Melanocyte of skin (primary cell): ENCODE results near the gene MUC3A. TPM values are rescaled to one million over a fixed set of nuclear protein-coding genes. Genes with fewer than 3 reads are reported as not detected.

Experiments used
- small RNA-seq, 2 donors: library from RNA; depleted of rRNA; stranded (forward); fragments of <200 nt; gene quantifications; one replicate each; pipeline ENCODE3, GENCODE V24; 2012
- total RNA-seq, 2 donors: library from RNA; depleted of rRNA; stranded (reverse); fragments of >200 nt; gene quantifications; 2 replicates each; pipeline ENCODE4 v1.2.3, GENCODE V29; 2012

MUC3A gene, protein sequence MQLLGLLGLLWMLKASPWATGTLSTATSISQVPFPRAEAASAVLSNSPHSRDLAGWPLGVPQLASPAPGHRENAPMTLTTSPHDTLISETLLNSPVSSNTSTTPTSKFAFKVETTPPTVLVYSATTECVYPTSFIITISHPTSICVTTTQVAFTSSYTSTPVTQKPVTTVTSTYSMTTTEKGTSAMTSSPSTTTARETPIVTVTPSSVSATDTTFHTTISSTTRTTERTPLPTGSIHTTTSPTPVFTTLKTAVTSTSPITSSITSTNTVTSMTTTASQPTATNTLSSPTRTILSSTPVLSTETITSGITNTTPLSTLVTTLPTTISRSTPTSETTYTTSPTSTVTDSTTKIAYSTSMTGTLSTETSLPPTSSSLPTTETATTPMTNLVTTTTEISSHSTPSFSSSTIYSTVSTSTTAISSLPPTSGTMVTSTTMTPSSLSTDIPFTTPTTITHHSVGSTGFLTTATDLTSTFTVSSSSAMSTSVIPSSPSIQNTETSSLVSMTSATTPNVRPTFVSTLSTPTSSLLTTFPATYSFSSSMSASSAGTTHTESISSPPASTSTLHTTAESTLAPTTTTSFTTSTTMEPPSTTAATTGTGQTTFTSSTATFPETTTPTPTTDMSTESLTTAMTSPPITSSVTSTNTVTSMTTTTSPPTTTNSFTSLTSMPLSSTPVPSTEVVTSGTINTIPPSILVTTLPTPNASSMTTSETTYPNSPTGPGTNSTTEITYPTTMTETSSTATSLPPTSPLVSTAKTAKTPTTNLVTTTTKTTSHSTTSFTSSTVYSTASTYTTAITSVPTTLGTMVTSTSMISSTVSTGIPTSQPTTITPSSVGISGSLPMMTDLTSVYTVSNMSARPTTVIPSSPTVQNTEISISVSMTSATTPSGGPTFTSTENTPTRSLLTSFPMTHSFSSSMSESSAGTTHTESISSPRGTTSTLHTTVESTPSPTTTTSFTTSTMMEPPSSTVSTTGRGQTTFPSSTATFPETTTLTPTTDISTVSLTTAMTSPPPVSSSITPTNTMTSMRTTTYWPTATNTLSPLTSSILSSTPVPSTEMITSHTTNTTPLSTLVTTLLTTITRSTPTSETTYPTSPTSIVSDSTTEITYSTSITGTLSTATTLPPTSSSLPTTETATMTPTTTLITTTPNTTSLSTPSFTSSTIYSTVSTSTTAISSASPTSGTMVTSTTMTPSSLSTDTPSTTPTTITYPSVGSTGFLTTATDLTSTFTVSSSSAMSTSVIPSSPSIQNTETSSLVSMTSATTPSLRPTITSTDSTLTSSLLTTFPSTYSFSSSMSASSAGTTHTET (N-terminal part only)
- not detected for total RNA-seq

DNA sequence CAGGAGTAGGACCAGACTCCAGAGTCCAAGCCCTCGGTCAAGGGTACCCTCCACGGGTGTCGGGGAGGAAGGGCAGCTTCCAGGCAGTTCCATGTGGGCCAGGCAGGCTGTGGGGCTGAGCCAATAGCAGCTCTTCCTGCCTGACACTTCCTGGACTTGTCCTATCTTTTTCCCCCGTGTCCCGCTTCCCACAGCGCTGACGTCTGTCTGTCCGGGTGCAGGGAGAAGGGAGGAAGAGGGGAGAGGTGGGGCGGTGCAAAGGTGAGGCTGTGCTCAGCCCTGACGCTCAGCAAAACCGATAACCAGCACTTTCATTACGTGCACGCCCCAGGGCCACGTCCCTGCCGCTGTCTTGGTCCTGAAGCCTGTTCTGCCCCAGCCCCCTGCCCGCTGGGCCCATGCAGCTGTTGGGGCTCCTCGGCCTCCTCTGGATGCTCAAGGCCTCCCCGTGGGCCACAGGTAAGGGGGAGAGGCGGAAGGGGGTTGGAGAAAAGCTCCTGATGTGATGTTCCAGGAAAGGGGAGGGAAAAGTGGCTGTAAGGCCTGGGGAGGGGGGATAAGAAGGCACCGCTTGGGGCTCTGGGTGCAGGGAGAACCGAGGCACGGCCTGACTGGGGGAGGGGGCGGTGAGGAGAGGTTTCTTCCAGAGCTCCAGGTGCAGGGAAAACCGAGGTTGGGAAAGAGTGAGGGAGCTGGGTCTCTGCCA, at the start of gene MUC3A:
MUC3A (plus strand) TSS at position 308 of the 706 bp plus-strand sequence; CDS start at position 399, 91 bp downstream.

GRCh38 chr7:100969066-100969615, 19.8 kb downstream of the MUC3A start, which contains the start of gene MUC12:
Gene MUC12 (plus strand): TSS chr7:100969565. CDS start chr7:100969623, 58 bp downstream.

Small RNA genes within 50 kb of the gene (small RNA-seq; reads per million reads assigned to genes)
- gene RN7SL549P = 0 to 0.06 reads per million in 2 donors
- gene RPS29P15 = 0 reads per million in 2 donors

Other genes starting within 250 kb of the MUC3A start
- gene POP7, start 243.4 kb upstream of the MUC3A start, total RNA-seq = 10 to 100 TPM; 35.4 to 73.9 TPM
- gene EPO, start 229.1 kb upstream of the MUC3A start, total RNA-seq = not detected
- not detected for gene ZAN, start 215.9 kb upstream of the MUC3A start, total RNA-seq
- gene EPHB4, start 122.0 kb upstream of the MUC3A start, total RNA-seq = 10 to 100 TPM; 21.0 to 49.0 TPM
- gene SLC12A9, start 96.8 kb upstream of the MUC3A start, total RNA-seq = 10 to 100 TPM; 15.5 to 20.0 TPM
- 100 to 1,000 TPM in 1 of 2 donors, 10 to 100 TPM in 1; 96.7 to 102 TPM for gene TRIP6, start 82.1 kb upstream of the MUC3A start, total RNA-seq
- 10 to 100 TPM; 35.8 to 52.0 TPM for gene SRRT, start 74.4 kb upstream of the MUC3A start, total RNA-seq
- 1 to 10 TPM; 5.2 to 7.0 TPM for gene UFSP1, start 59.8 kb upstream of the MUC3A start, total RNA-seq
- gene ACHE, start 53.6 kb upstream of the MUC3A start, total RNA-seq = under 1 TPM in 1 of 2 donors, not detected in 1; 0.34 TPM
- gene MUC12, start 20.0 kb downstream of the MUC3A start, total RNA-seq = under 1 TPM in 1 of 2 donors, not detected in 1; 0.69 TPM
- not detected for gene MUC17, start 70.5 kb downstream of the MUC3A start, total RNA-seq
- 10 to 100 TPM in 1 of 2 donors, 1 to 10 TPM in 1; 10.0 to 14.3 TPM for gene TRIM56, start 135.9 kb downstream of the MUC3A start, total RNA-seq
- 1 to 10 TPM; 1.0 to 3.3 TPM for gene SERPINE1, start 177.6 kb downstream of the MUC3A start, total RNA-seq
- gene AP1S1, start 204.9 kb downstream of the MUC3A start, total RNA-seq = 100 to 1,000 TPM; 151 to 208 TPM
- gene VGF, start 216.0 kb downstream of the MUC3A start, total RNA-seq = 10 to 100 TPM in 1 of 2 donors, 1 to 10 TPM in 1; 8.3 to 27.0 TPM
- gene NAT16, start 230.8 kb downstream of the MUC3A start, total RNA-seq = not detected